ENCODE results near the gene KDM4F. TPM values are rescaled to one million over a fixed set of nuclear protein-coding genes. Genes with fewer than 3 reads are reported as not detected.

Gene KDM4F
- total and polyA plus RNA-seq, 2 experiments from 2014 or later: not detected

DNA sequence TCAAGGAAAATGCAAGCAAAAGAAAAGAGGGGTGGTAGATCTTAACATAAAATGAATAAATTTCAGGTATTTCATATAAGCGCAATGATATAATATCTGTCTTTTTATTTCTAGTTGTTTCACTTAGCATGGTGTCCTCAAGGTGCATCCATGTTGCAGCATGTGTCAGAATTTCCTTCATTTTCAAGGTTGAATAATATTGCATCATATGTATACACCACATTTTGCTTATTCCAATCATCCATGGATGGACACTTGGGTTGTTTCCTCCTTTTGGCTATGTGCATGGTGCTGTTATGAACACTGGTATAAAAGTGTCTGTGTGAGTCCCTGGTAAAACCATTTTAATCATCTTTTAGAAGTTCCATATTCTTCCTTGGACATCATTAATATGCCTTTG is 7.0 kb upstream of the KDM4F start:
- H3K4me3 ChIP-seq: no peak overlapping the region
- no peaks in the 10 kb centered on the region for H3K4me1 ChIP-seq (ENCODE audit: low read depth)
- TF ChIP-seq CTCF (IDR thresholded peaks at IDR 0.05; ENCODE audit: low read depth, low read length): no peak
- no peaks in the 10 kb centered on the region for H3K36me3 ChIP-seq
- H3K9me3 ChIP-seq (ENCODE audit: low read depth): no peaks in the 10 kb centered on the region
- no peak for DNase-seq (ENCODE audit: low read depth in 1 of 2, low spot score in 1 of 2)
- H3K27me3 ChIP-seq: peaks cover 20% of the 10 kb centered on the region
- no peak overlapping the region for H3K27ac ChIP-seq

GRCh38 chr11:95042906-95043305 is 6.3 kb upstream of the KDM4F start:
- Histone ChIP-seq H3K9me3 (ENCODE audit: low read depth) (no peaks in the 10 kb centered on the region), H3K27me3 (peaks cover 20% of the 10 kb centered on the region), H3K36me3 (no peaks in the 10 kb centered on the region), H3K4me3 (no peak overlapping the region), H3K4me1 (ENCODE audit: low read depth) (no peaks in the 10 kb centered on the region), H3K27ac (no peak overlapping the region)
- DNase-seq (ENCODE audit: low read depth in 1 of 2, low spot score in 1 of 2): no peak
- no peak for TF ChIP-seq CTCF (IDR thresholded peaks at IDR 0.05; ENCODE audit: low read depth, low read length)

- DNase-seq (ENCODE audit: low read depth in 1 of 2, low spot score in 1 of 2): no peak
- no peak overlapping the region for H3K4me3 ChIP-seq
- H3K27me3 ChIP-seq: peaks cover 20% of the 10 kb centered on the region
- no peaks in the 10 kb centered on the region for H3K9me3 ChIP-seq (ENCODE audit: low read depth)
- H3K4me1 ChIP-seq (ENCODE audit: low read depth): no peaks in the 10 kb centered on the region
- no peak overlapping the region for H3K27ac ChIP-seq
- H3K36me3 ChIP-seq: no peaks in the 10 kb centered on the region
- no peak for TF ChIP-seq CTCF (IDR thresholded peaks at IDR 0.05; ENCODE audit: low read depth, low read length)
Measured at GRCh38 chr11:95044010-95044409, 5.2 kb upstream of the KDM4F start.

GRCh38 chr11:95045812-95046211 is 3.4 kb upstream of the KDM4F start:
- no peak for TF ChIP-seq CTCF (IDR thresholded peaks at IDR 0.05; ENCODE audit: low read depth, low read length)
- H3K27me3 ChIP-seq: peaks cover 20% of the 10 kb centered on the region
- no peaks in the 10 kb centered on the region for H3K36me3 ChIP-seq
- no peak overlapping the region for H3K27ac ChIP-seq
- H3K9me3 ChIP-seq (ENCODE audit: low read depth): no peaks in the 10 kb centered on the region
- no peaks in the 10 kb centered on the region for H3K4me1 ChIP-seq (ENCODE audit: low read depth)
- no peak for DNase-seq (ENCODE audit: low read depth in 1 of 2, low spot score in 1 of 2)
- no peak overlapping the region for H3K4me3 ChIP-seq

DNA sequence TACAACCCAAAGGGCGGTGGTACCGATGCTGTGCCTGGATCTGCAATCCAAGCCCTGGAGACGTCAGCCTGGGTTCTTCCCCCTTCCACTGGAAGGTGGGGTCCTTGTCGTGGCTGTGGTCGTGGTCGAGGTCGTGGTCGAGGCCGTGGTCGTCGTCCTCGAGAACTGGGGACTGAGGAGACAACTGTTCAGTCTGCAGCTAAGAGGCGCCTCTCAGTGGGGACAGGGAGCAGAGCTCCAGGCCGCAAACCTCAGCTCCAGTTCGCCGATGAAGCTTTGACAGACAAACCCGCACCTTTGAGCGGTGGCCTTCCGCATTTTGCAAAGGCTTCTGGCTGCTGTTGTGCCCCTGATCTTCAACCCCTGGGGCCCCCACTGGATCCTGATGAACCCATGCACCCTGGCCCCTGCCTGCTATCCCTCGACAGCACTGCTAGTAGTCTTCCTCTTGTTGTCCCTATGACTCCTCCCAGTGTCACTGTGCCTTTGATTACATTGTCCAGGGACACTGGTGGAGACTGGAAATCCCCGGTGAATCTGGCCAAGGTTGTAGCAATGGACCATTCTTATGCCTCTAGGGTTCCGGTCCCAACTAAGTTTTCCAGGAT is 1.5 kb downstream of the KDM4F start:
- H3K4me3 ChIP-seq: no peak overlapping the region

More for the DNA sequence above, 1.5 kb downstream of the KDM4F start:
- Histone ChIP-seq H3K36me3 (no peaks in the 10 kb centered on the region), H3K27me3 (peaks cover 1% of the 10 kb centered on the region), H3K4me1 (ENCODE audit: low read depth) (no peaks in the 10 kb centered on the region), H3K27ac (no peak overlapping the region), H3K9me3 (ENCODE audit: low read depth) (no peaks in the 10 kb centered on the region)
- DNase-seq (ENCODE audit: low read depth in 1 of 2, low spot score in 1 of 2): no peak
- TF ChIP-seq CTCF (IDR thresholded peaks at IDR 0.05; ENCODE audit: low read depth, low read length): no peak
